ENCODE measurements around the gene MAML3. TPM values are rescaled to one million over a fixed set of nuclear protein-coding genes. Genes with fewer than 3 reads are reported as not detected.

The MAML3 gene
- total RNA-seq, 2 experiments from 2014 or later = 2.5 to 2.9 TPM

GRCh38 chr4:139823746-139824145, 330.2 kb downstream of the MAML3 start:
- CTCF ChIA-PET = no interaction called here
- POLR2A ChIA-PET = no interaction called here
- Histone ChIP-seq H3K27me3 (ENCODE audit: control insufficient read depth in 1 of 2, insufficient read depth in 2 of 2, low read length in 2 of 2) (no peaks in the 10 kb centered on the region), H3K4me1 (ENCODE audit: insufficient read depth, low read length) (no peaks in the 10 kb centered on the region), H3K4me3 (ENCODE audit: low read length) (no peak overlapping the region), H3K36me3 (ENCODE audit: insufficient read depth, low read length) (no peaks in the 10 kb centered on the region), H3K9me3 (ENCODE audit: control insufficient read depth in 1 of 2, insufficient read depth in 1 of 2, low read length in 2 of 2) (no peaks in the 10 kb centered on the region), H3K27ac (ENCODE audit: low read depth in 1 of 2, low read length in 2 of 2) (no peak overlapping the region)
- TF ChIP-seq CTCF (IDR thresholded peaks at IDR 0.05) = no peak
- Mint-ChIP-seq H3K4me3 (no peak overlapping the region), H3K9me3 (no peaks in the 10 kb centered on the region), H3K27ac (no peak overlapping the region), H3K27me3 (no peaks in the 10 kb centered on the region), H3K36me3 (ENCODE audit: low read depth) (no peaks in the 10 kb centered on the region), H3K4me1 (ENCODE audit: low read depth) (no peaks in the 10 kb centered on the region)
- no peak for DNase-seq
- ATAC-seq (ENCODE audit: poor library complexity) = no peak
- intact Hi-C loops (cut with DNase I, micrococcal nuclease) = no loop called here

GRCh38 chr4:139823345-139823744, 330.6 kb downstream of the MAML3 start:
- Mint-ChIP-seq H3K36me3 (ENCODE audit: low read depth) (no peaks in the 10 kb centered on the region), H3K9me3 (no peaks in the 10 kb centered on the region), H3K27ac (no peak overlapping the region), H3K27me3 (no peaks in the 10 kb centered on the region), H3K4me3 (no peak overlapping the region), H3K4me1 (ENCODE audit: low read depth) (no peaks in the 10 kb centered on the region)
- no peak overlapping the region for H3K27ac ChIP-seq (ENCODE audit: low read depth in 1 of 2, low read length in 2 of 2)
- DNase-seq (no peak), ATAC-seq (ENCODE audit: poor library complexity) (no peak)
- POLR2A ChIA-PET = no interaction called here
- H3K36me3 ChIP-seq (ENCODE audit: insufficient read depth, low read length) = no peaks in the 10 kb centered on the region
- H3K9me3 ChIP-seq (ENCODE audit: control insufficient read depth in 1 of 2, insufficient read depth in 1 of 2, low read length in 2 of 2) = no peaks in the 10 kb centered on the region
- CTCF ChIA-PET = no interaction called here
- no peaks in the 10 kb centered on the region for H3K4me1 ChIP-seq (ENCODE audit: insufficient read depth, low read length)
- H3K4me3 ChIP-seq (ENCODE audit: low read length) = no peak overlapping the region
- intact Hi-C loops (cut with DNase I, micrococcal nuclease) = no loop called here
- H3K27me3 ChIP-seq (ENCODE audit: control insufficient read depth in 1 of 2, insufficient read depth in 2 of 2, low read length in 2 of 2) = no peaks in the 10 kb centered on the region
- TF ChIP-seq CTCF (IDR thresholded peaks at IDR 0.05) = no peak

DNA sequence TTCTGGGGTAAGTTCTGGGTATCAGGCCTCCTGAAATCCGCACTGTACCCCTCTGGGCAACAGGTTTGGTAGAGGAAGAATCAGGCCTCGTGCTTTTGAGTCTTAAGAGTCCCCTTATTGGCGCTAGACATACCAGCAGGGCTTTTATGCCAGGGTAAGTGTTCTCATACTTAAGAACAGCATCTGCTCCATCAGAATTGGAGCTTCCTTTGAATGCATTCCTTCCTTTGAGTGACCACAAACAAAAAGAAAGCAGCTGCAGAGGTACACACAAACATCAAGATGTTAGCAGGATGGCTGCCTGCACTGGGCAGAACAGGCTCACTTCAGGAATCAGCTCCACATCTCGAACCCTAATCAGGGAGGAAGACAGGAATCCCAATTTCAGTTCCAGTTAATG, 331.6 kb downstream of the MAML3 start:
- no peaks in the 10 kb centered on the region for H3K36me3 ChIP-seq (ENCODE audit: insufficient read depth, low read length)
- H3K4me3 Mint-ChIP-seq = no peak overlapping the region
- no peaks in the 10 kb centered on the region for H3K4me1 Mint-ChIP-seq (ENCODE audit: low read depth)
- H3K9me3 ChIP-seq (ENCODE audit: control insufficient read depth in 1 of 2, insufficient read depth in 1 of 2, low read length in 2 of 2) = no peaks in the 10 kb centered on the region
- no peak for ATAC-seq (ENCODE audit: poor library complexity)
- CTCF ChIA-PET = no interaction called here
- H3K27ac ChIP-seq (ENCODE audit: low read depth in 1 of 2, low read length in 2 of 2) = no peak overlapping the region
- no peaks in the 10 kb centered on the region for H3K36me3 Mint-ChIP-seq (ENCODE audit: low read depth)
- DNase-seq = no peak
- intact Hi-C loops (cut with DNase I, micrococcal nuclease) = no loop called here
- no peaks in the 10 kb centered on the region for H3K27me3 ChIP-seq (ENCODE audit: control insufficient read depth in 1 of 2, insufficient read depth in 2 of 2, low read length in 2 of 2)
- no peak overlapping the region for H3K4me3 ChIP-seq (ENCODE audit: low read length)
- H3K4me1 ChIP-seq (ENCODE audit: insufficient read depth, low read length) = no peaks in the 10 kb centered on the region
- H3K27ac Mint-ChIP-seq = no peak overlapping the region
- no peak for TF ChIP-seq CTCF (IDR thresholded peaks at IDR 0.05)
- no peaks in the 10 kb centered on the region for H3K27me3 Mint-ChIP-seq
- no peaks in the 10 kb centered on the region for H3K9me3 Mint-ChIP-seq
- POLR2A ChIA-PET = no interaction called here

All from CD4-positive, alpha-beta T cell (primary cell).